IMR-90 (cell line): Measurements from ENCODE around the gene TRAPPC3L.

Experiments used
- MAZ ChIP-seq: IDR thresholded peaks from 2 replicates; pipeline ENCODE4 v1.6.1; 2012; ENCODE audit warnings: low read depth, mild to moderate bottlenecking, low read length, improper control_type of control experiment, moderate library complexity, borderline replicate concordance
- SMC3 ChIP-seq: fragments of 150-350 bp; IDR thresholded peaks from 2 replicates; pipeline ENCODE4 v1.6.1; 2016; ENCODE audit warnings: low read depth, mild to moderate bottlenecking, antibody characterized with exemption, low read length, moderate library complexity
- TF ChIP-seq, protein P1 (sequence below): conservative IDR thresholded peaks from 2 replicates; pipeline ENCODE4 v1.5.1; 2012; ENCODE audit warnings: mild to moderate bottlenecking, low read depth, low read length, improper control_type of control experiment

DNA sequence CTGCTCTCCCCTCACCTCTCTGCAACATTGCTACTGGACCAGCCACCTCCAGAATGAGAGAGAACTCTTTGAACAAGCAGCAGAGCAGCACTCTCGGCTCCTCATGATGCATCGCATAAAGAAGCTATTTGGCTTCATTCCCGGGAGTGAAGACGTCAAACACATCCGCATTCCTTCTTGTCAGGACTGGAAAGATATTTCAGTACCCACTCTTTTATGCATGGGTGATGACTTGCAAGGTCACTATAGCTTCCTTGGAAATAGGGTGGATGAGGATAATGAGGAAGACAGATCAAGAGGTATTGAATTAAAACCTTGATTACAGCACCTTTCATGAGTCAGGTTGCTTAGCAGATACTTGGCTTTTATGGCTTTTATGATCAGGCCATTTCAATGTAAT, 12.4 kb upstream of the TRAPPC3L start:
- TF ChIP-seq, protein P1, sequence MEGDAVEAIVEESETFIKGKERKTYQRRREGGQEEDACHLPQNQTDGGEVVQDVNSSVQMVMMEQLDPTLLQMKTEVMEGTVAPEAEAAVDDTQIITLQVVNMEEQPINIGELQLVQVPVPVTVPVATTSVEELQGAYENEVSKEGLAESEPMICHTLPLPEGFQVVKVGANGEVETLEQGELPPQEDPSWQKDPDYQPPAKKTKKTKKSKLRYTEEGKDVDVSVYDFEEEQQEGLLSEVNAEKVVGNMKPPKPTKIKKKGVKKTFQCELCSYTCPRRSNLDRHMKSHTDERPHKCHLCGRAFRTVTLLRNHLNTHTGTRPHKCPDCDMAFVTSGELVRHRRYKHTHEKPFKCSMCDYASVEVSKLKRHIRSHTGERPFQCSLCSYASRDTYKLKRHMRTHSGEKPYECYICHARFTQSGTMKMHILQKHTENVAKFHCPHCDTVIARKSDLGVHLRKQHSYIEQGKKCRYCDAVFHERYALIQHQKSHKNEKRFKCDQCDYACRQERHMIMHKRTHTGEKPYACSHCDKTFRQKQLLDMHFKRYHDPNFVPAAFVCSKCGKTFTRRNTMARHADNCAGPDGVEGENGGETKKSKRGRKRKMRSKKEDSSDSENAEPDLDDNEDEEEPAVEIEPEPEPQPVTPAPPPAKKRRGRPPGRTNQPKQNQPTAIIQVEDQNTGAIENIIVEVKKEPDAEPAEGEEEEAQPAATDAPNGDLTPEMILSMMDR: no peak
- no peak for TF ChIP-seq MAZ
- no peak for TF ChIP-seq SMC3
